Type B pancreatic cell (in vitro differentiated cells): ENCODE results near the gene THRB. TPM values are rescaled to one million over a fixed set of nuclear protein-coding genes. Genes with fewer than 3 reads are reported as not detected.
A peak's percentile ranks its signal among the peaks of the same experiment; 100 is the strongest.

Experiments
- DNase-seq: peaks from one replicate; pipeline ENCODE4 v3.0.0; 2021; ENCODE audit warnings: mixed read lengths; ENCODE audit not compliant: unreplicated experiment; ENCODE audit errors: extremely low spot score
- H3K27ac Mint-ChIP-seq: 2 replicates; pipeline ENCODE4 v1.8.0; 2021; ENCODE audit warnings: mild to moderate bottlenecking, mixed read lengths
- H3K27me3 Mint-ChIP-seq: 2 replicates; pipeline ENCODE4 v1.8.0; 2021; ENCODE audit warnings: mixed read lengths
- H3K36me3 Mint-ChIP-seq: 2 replicates; pipeline ENCODE4 v1.8.0; 2021; ENCODE audit warnings: mixed read lengths
- H3K4me1 Mint-ChIP-seq: one replicate; pipeline ENCODE4 v1.8.0; 2021; ENCODE audit warnings: mixed read lengths; ENCODE audit not compliant: unreplicated experiment
- H3K4me3 Mint-ChIP-seq: 2 replicates; pipeline ENCODE4 v1.8.0; 2021; ENCODE audit warnings: mild to moderate bottlenecking, mixed read lengths
- H3K9me3 Mint-ChIP-seq: 2 replicates; pipeline ENCODE4 v1.8.0; 2021; ENCODE audit warnings: mixed read lengths
- total RNA-seq: library from RNA; stranded (reverse); gene quantifications from 2 replicates; pipeline ENCODE4 v1.2.1, GENCODE V29; 2021; ENCODE audit warnings: low replicate concordance
- TF ChIP-seq, protein P1 (sequence below): fragments of 200-600 bp; sonication (generic); conservative IDR thresholded peaks from 2 replicates; pipeline ENCODE4 v1.5.0; 2021; ENCODE audit warnings: antibody characterized with exemption, mild to moderate bottlenecking

THRB gene
- total RNA-seq, 1 donor from 2014 or later, result 15.6 TPM

DNA sequence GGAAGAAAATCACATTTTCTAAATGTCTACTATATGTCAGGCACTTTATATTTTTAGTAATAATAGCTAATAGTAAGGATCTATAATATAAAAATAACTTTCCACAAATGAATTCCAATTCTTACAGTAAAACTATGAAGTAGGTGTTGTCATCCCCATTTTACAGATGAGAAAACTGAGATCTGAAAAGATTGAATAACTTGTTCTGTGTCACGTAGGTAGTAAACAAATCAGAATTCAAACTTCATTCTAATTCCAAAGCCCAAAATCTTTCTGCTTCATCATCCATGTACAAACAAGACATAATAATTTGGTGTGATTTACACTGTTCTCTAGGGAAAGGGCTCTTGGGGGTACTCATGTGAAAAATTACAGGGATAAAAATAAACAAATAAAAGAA lies 130.3 kb downstream of the THRB start:
- DNase-seq, result no peak
- TF ChIP-seq, protein P1, sequence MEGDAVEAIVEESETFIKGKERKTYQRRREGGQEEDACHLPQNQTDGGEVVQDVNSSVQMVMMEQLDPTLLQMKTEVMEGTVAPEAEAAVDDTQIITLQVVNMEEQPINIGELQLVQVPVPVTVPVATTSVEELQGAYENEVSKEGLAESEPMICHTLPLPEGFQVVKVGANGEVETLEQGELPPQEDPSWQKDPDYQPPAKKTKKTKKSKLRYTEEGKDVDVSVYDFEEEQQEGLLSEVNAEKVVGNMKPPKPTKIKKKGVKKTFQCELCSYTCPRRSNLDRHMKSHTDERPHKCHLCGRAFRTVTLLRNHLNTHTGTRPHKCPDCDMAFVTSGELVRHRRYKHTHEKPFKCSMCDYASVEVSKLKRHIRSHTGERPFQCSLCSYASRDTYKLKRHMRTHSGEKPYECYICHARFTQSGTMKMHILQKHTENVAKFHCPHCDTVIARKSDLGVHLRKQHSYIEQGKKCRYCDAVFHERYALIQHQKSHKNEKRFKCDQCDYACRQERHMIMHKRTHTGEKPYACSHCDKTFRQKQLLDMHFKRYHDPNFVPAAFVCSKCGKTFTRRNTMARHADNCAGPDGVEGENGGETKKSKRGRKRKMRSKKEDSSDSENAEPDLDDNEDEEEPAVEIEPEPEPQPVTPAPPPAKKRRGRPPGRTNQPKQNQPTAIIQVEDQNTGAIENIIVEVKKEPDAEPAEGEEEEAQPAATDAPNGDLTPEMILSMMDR, result no peak
- H3K4me1 Mint-ChIP-seq, result peaks cover 17% of the 10 kb centered on the region
- peak overlapping the region; percentile 21 for H3K27ac Mint-ChIP-seq
- no peak overlapping the region for H3K4me3 Mint-ChIP-seq
- no peaks in the 10 kb centered on the region for H3K36me3 Mint-ChIP-seq
- no peaks in the 10 kb centered on the region for H3K9me3 Mint-ChIP-seq
- no peaks in the 10 kb centered on the region for H3K27me3 Mint-ChIP-seq

DNA sequence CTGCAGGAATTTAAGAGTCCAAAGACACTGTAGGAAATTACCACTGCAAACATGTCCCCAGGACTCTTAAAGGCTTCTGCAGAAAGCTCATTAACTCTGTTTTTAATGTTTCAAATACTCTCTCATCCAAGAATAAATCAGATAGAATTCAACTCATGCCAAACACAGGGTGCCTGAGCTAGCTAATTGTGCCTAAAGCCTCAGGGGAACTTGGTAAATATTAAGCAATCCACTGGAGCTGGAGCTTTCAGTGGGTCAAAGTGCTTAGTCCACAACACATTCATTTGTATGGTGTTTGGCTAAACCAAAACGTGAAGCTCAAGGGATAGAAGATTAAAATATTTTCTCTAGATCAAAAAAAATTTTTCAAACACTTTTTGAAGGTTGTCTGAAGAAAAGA lies 131.4 kb downstream of the THRB start:
- TF ChIP-seq, protein P1, result no peak
- no peak overlapping the region for H3K4me3 Mint-ChIP-seq
- H3K27me3 Mint-ChIP-seq, result no peaks in the 10 kb centered on the region
- no peaks in the 10 kb centered on the region for H3K36me3 Mint-ChIP-seq
- H3K9me3 Mint-ChIP-seq, result no peaks in the 10 kb centered on the region
- H3K4me1 Mint-ChIP-seq, result peaks cover 17% of the 10 kb centered on the region
- DNase-seq, result no peak
- no peak overlapping the region for H3K27ac Mint-ChIP-seq

DNA sequence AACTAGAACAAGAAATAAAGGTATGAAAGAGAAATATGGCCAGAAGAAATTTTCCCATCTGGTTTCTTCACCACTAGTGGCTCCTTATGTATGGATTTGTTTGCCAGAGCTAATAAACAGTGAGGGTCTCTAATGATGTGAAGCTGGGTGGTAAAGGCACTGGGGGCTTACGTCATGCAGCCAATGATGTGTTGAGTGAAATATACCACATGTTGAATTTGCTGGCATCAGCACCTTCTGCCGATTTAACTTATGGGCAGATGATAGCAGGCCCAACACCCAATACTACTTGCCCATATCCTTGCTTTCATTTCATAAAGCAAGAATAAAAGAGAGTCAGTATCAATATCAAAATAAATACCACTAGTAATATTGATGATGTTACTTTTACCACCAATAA lies 133.0 kb downstream of the THRB start:
- no peak for DNase-seq

DNA sequence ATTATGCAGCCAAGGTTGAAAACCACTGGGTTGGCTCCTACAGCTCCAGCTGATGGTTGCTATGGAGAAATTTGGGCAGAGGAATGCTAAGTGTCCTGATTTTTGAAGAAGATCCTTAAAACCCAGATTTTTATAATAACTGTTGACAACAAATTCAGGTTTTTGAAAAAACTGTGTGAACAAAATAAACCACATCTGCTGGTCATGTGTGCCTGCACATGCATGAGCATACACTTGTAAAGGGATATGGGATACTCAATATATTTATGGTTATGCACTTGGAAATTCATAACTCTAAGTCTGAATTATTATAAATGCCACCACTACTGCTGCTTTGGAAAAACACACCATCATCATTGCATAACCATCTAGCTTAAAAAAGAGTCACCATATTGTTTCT lies 133.7 kb downstream of the THRB start:
- H3K4me1 Mint-ChIP-seq, result peaks cover 17% of the 10 kb centered on the region
- no peak overlapping the region for H3K27ac Mint-ChIP-seq

More for the DNA sequence above, 133.0 kb downstream of the THRB start:
- no peak overlapping the region for H3K4me3 Mint-ChIP-seq
- TF ChIP-seq, protein P1, result no peak
- no peaks in the 10 kb centered on the region for H3K27me3 Mint-ChIP-seq
- H3K9me3 Mint-ChIP-seq, result no peaks in the 10 kb centered on the region
- H3K4me1 Mint-ChIP-seq, result peaks cover 17% of the 10 kb centered on the region
- no peaks in the 10 kb centered on the region for H3K36me3 Mint-ChIP-seq
- H3K27ac Mint-ChIP-seq, result no peak overlapping the region

DNA sequence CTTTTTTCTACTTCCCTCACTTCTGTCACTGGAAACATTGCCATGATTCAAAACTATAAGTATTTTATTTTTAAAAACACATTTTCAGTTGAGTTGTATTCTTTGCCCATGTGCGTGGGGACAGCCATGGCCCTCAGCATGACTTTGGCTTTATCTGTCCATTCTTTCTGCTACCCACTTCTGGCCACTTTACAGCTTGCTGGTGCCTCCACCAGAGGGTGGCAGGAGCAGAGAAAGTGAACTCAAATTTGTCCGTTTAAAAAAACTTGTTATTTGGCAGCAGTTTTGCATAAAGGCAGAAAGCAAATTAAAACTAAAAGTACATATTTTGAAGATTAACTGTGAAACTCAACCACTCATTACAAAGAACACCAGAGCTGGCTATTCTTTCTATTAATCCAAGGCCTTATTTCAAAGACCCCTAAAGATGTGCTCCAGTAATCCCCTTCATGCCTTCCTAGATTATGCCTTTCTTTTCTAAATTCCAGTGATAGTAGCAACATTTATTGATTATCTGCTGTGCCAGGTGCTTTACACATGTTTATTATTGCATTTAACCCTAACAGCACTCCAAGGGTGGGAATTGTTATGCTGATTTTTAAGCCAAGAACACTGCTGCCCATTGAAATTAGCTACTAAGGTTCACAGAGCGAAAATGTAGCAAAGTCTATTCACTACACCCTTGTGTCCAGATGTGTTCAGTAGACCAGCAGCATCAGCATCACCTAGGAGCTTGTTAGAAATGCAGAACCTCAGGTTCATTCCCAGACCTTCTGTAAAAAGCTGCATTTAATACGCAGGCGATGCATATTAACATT lies 134.8 kb downstream of the THRB start:
- no peak for DNase-seq
- TF ChIP-seq, protein P1, result peak; percentile 30
- Mint-ChIP-seq H3K4me1 (peaks cover 13% of the 10 kb centered on the region), H3K36me3 (no peaks in the 10 kb centered on the region), H3K9me3 (no peaks in the 10 kb centered on the region), H3K27ac (no peak overlapping the region), H3K27me3 (no peaks in the 10 kb centered on the region), H3K4me3 (no peak overlapping the region)

More for the DNA sequence above, 133.7 kb downstream of the THRB start:
- Mint-ChIP-seq H3K4me3 (no peak overlapping the region), H3K9me3 (no peaks in the 10 kb centered on the region), H3K27me3 (no peaks in the 10 kb centered on the region), H3K36me3 (no peaks in the 10 kb centered on the region)
- DNase-seq, result no peak
- TF ChIP-seq, protein P1, result no peak
